RWPE1 (cell line): Measurements from ENCODE around the gene SCD5.
"Not testable (repeated sequence)": the region's sequence is repeated elsewhere in the genome, so short reads cannot be mapped to it uniquely, and the experiment has no call there.

Experiments used
- CTCF ChIA-PET: fragments of 350-600 bp; sonication (Branson Sonifier 250); formaldehyde crosslinking; extraction: SDS; loops from one replicate; lab custom pipeline; 2021; lab: Yijun Ruan, JAX
- POLR2A ChIA-PET: fragments of 400-600 bp; formaldehyde crosslinking; extraction: SDS; loops from one replicate; lab custom pipeline; 2020; ENCODE audit warnings: antibody characterized with exemption; ENCODE audit not compliant: low non-redundant PET; lab: Yijun Ruan, JAX
- DNase-seq: peaks from one replicate; pipeline ENCODE4 v3.0.0; 2012; ENCODE audit warnings: low spot score
- H3K27ac ChIP-seq: fragments of 450-650 bp; 2 replicates; pipeline ENCODE4 v1.5.1; 2017
- TF ChIP-seq, protein P1 (sequence below): fragments of 450-650 bp; conservative IDR thresholded peaks from 2 replicates; pipeline ENCODE4 v1.5.1; 2017; ENCODE audit warnings: low read depth, mild to moderate bottlenecking

SCD5 gene

DNA sequence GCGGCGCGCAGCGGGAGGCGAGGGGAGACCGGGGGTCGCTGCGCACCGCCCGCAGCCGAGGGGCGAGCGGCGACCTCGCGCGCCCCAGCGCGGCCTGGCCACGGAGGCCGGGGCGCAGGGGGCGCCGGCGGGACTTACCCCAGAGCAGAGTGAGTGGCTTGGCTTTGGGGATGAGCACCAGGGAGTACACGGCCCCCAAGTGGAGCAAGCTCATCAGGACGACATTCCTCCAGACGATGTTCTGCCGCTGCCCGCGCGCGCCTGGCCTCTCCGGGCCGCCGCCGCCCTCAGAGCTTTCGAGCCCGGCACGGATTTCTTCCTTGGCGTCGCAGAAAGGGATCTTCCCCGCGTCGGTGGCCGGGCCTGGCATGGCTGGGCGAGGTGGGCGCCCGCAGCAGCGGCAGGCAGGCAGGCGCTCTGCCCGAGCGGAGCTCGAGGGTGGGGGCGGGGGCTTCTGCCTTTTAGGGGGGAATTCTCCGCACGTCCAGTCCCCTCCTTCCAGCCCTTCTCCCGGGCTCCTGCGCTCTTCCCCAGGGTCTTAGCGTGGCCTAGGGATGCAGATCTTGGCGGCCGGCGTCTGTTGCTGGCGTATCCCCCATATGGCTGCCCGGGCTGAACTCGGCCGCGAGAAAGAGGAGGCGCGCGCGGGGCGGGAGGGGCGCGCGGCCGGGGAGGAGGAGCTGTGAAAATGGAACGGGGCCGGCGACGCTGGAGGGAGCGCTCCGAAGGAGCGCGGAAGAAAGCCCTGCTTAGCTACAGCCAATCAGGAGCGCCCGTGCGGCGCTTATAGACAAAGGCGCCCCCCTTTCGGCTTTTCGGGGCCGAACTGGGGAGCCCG lies at the start of gene SCD5:
TSS of gene SCD5 (minus strand) at position 629 of the 838 bp plus-strand sequence. CDS start at position 370, 259 bp downstream.
- TF ChIP-seq, protein P1, sequence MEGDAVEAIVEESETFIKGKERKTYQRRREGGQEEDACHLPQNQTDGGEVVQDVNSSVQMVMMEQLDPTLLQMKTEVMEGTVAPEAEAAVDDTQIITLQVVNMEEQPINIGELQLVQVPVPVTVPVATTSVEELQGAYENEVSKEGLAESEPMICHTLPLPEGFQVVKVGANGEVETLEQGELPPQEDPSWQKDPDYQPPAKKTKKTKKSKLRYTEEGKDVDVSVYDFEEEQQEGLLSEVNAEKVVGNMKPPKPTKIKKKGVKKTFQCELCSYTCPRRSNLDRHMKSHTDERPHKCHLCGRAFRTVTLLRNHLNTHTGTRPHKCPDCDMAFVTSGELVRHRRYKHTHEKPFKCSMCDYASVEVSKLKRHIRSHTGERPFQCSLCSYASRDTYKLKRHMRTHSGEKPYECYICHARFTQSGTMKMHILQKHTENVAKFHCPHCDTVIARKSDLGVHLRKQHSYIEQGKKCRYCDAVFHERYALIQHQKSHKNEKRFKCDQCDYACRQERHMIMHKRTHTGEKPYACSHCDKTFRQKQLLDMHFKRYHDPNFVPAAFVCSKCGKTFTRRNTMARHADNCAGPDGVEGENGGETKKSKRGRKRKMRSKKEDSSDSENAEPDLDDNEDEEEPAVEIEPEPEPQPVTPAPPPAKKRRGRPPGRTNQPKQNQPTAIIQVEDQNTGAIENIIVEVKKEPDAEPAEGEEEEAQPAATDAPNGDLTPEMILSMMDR = no peak
- POLR2A ChIA-PET = interaction anchor here (0.5 kb wide), 1 partner anchor 19 kb away, joined by 5 read pairs; no protein-coding TSS in a partner anchor
- peak within 1 kb of the TSS; percentile 39; the same call in 1 of the 2 replicates for H3K27ac ChIP-seq

GRCh38 chr4:82842593-82842992 lies 44.0 kb upstream of the SCD5 start:
- DNase-seq = peak; percentile 5
- H3K27ac ChIP-seq = no peak overlapping the region
- TF ChIP-seq, protein P1 = peak; percentile 25
- POLR2A ChIA-PET = no interaction called here
- CTCF ChIA-PET = interaction anchor here (0.6 to 1.0 kb wide), 3 partner anchors 12 to 260 kb away, joined by 3 to 5 read pairs (median 3); no protein-coding TSS in a partner anchor

More for the DNA sequence above, at the start of gene SCD5:
- CTCF ChIA-PET = interaction anchor here (0.6 to 3.7 kb wide), 5 partner anchors 18 to 316 kb away, joined by 3 to 33 read pairs (median 3); no protein-coding TSS in a partner anchor
- peak; percentile 73 for DNase-seq

DNA sequence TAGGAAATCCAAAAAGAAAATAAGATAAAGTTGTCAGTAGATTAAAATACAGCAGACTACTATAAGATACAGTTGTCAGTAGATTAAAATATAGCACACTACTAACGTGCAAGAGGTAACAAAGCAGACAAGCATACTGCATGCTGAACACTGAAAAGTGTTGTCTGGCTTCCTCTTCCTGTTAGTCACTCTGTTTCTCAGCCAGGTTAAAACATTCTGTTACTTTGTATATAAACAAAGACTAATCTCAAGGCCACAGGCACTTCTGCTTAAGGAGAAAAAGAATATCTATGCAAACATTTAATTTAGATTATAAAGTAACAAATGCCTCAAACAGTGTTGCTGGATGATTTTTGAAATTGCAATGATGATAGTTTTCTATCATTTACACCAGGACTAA lies 41.0 kb upstream of the SCD5 start:
- TF ChIP-seq, protein P1 = no peak
- CTCF ChIA-PET = interaction anchor here (0.7 kb wide), 1 partner anchor 212 kb away, joined by 4 read pairs; no protein-coding TSS in a partner anchor
- no peak for DNase-seq
- H3K27ac ChIP-seq = no peak overlapping the region
- POLR2A ChIA-PET = no interaction called here

- POLR2A ChIA-PET = no interaction called here
- TF ChIP-seq, protein P1 = no peak
- DNase-seq = peak; percentile 60
- CTCF ChIA-PET = no interaction called here
- no peak overlapping the region for H3K27ac ChIP-seq
Observed at GRCh38 chr4:82833696-82834313, 35.2 kb upstream of the SCD5 start.

DNA sequence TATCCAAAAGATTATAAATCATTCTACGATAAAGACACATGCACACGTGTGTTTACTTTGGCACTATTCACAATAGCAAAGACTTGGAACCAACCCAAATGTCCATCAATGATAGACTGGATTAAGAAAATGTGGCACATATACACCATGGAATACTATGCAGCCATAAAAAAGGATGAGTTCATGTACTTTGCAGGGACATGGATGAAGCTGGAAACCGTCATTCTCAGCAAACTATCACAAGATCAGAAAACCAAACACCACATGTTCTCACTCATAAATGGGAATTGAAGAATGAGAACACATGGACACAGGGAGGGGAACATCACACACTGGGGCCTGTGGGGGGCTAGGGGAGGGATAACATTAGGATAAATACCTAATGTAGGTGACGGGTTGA lies 34.5 kb upstream of the SCD5 start:
- DNase-seq, H3K27ac ChIP-seq, POLR2A ChIA-PET: not testable (repeated sequence)
- CTCF ChIA-PET = interaction anchor here (0.6 kb wide), 1 partner anchor 9 kb away, joined by 4 read pairs; no protein-coding TSS in a partner anchor

- H3K27ac ChIP-seq = no peak overlapping the region
- POLR2A ChIA-PET = no interaction called here
- CTCF ChIA-PET = no interaction called here
- TF ChIP-seq, protein P1 = no peak
- no peak for DNase-seq
Observed at GRCh38 chr4:82825425-82825824, 26.8 kb upstream of the SCD5 start.
